Posterior cingulate gyrus (tissue), 11 donors: Measurements from ENCODE around the gene PLA2G4A.

Source experiments
- DNase-seq, 10 donors: peaks; one replicate each; pipeline versions ENCODE4 v3.0.0 to v3.0.0-alpha.2; 2020 to 2021; ENCODE audit warnings: mixed read lengths in 3 of 10
- intact Hi-C: fragments of 100-400 bp; cut with DNase I; formaldehyde crosslinking; loops from one replicate; pipeline ENCODE4 v1.15.1; 2023

Gene PLA2G4A

DNA sequence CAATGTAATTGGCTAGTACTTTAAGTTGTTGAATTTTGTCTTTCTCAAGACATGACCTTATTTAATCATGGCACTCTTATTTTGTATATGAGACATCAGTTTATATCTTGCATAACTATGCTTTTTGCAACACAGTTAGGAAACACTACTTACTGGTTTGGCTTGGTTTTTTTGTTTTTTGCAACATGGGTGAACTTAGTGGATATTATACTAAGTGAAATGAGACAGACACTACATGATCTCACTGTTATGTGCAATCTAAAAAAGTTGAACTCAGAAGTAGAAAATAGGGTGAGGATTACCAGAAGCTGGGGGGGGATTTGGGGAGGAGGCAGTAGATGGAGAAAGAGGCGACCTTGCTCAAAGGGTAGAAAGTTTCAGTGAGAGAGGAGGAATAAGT is 132.1 kb downstream of the PLA2G4A start:
- DNase-seq: no peak
- intact Hi-C loops: no loop called here

DNA sequence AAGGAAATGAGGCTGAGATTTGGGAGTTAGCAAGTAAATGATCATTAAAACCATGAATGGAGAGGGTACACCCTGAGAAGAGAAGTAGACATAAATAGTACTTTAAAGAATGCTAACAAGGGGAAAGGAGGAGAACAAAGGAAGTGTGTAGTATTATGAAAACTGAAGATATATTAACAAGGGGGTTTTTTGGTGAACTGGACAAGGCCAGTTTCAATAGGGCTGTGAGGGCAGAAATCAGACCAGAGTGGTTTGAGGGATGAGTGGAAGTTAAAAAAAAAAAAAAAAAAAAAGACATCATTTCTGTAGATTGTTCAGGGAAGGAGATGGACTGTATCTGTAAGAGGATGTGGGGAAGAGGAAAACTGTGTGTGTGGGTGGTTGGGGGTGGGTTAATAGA is 137.1 kb downstream of the PLA2G4A start:
- intact Hi-C loops: no loop called here
- no peak for DNase-seq

DNA sequence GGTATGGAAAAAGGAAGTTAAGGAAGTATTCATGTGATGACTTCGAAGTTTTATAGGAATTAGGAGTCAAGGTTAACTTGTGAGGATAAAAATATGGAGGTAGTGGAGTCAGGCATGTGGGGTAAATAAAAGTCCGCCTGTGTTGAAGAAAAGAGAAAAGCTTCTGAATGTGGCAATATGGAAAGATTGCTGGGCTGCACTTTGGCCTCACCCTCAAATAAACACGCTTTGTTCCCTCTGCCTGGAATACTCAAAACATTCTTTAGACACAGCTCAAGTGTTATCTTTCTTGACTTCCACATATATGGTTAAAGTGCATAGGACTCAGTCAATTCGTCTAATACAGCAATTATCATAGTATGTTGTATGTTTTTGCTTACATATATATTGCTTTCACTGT is 137.7 kb downstream of the PLA2G4A start:
- intact Hi-C loops: no loop called here
- no peak for DNase-seq

GRCh38 chr1:186967656-186968394 is 139.1 kb downstream of the PLA2G4A start:
- intact Hi-C loops: no loop called here
- no peak for DNase-seq

- intact Hi-C loops: no loop called here
Observed at GRCh38 chr1:186974774-186975181, 146.0 kb downstream of the PLA2G4A start.

GRCh38 chr1:186975220-186975619 is 146.5 kb downstream of the PLA2G4A start:
- no peak for DNase-seq
- intact Hi-C loops: no loop called here

More at GRCh38 chr1:186974774-186975181, 146.0 kb downstream of the PLA2G4A start:
- DNase-seq: no peak

- DNase-seq: no peak
- intact Hi-C loops: no loop called here
Observed at GRCh38 chr1:186976700-186977099, 148.0 kb downstream of the PLA2G4A start.

- DNase-seq: no peak
- intact Hi-C loops: no loop called here
Observed at GRCh38 chr1:186977266-186977957, 148.7 kb downstream of the PLA2G4A start.

GRCh38 chr1:186978596-186979556 is 150.1 kb downstream of the PLA2G4A start:
- DNase-seq: no peak
- intact Hi-C loops: no loop called here

DNA sequence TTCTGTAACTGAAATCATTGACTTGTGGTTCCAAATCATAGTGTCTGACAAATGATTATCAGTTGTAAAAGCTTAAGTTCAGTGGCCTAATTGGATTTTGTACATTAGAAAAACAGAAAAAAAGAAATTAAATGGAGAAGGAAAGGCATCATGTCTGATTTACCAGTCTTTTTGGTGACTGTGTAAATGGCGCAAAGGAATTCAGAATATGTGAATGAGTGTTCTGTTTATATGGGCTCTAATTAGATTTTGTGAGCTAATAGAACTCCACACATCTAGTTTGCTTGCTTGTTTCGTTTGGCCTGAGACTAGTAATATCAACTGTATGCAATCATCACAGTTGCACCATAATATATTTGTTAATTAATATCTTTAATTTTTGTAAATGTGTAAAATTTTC is 151.7 kb downstream of the PLA2G4A start:
- no peak for DNase-seq

DNA sequence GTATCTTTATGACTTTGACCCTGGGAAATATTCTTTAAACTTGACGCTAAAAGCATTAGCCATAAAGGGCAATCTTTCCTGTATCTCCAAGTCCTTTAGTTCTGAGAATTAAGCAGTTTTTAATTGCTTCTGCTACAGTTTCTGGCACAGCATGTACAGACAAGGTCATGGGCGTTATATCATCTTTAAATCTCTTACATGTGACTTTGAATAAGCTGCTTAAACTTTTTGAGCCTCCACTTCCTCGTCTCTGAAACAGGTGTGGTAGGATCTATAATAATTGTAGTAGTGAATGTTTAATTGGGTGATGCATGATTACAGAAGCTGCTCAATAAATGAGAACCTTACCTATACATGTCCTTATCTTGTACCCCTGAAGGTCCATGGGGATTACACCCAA is 153.4 kb downstream of the PLA2G4A start:
- no peak for DNase-seq
- intact Hi-C loops: loop anchor here (10.0 kb wide), 1 partner anchor 607 kb away; the partner anchor contains the start of genes ODR4 and TPR

More for the DNA sequence above, 151.7 kb downstream of the PLA2G4A start:
- intact Hi-C loops: loop anchor here (10.0 kb wide), 1 partner anchor 606 kb away; the partner anchor contains the start of genes ODR4 and TPR

- no peak for DNase-seq
- intact Hi-C loops: loop anchor here (10.0 kb wide), 1 partner anchor 609 kb away; the partner anchor contains the start of genes ODR4 and TPR
Observed at GRCh38 chr1:186983327-186983726, 154.6 kb downstream of the PLA2G4A start.

- no peak for DNase-seq
- intact Hi-C loops: loop anchor here (1.0 to 10.0 kb wide), 3 partner anchors 380 to 610 kb away; partner anchors contain the start of genes ODR4 and TPR
Observed at GRCh38 chr1:186984959-186985358, 156.2 kb downstream of the PLA2G4A start.

GRCh38 chr1:186985889-186986491 is 157.2 kb downstream of the PLA2G4A start:
- DNase-seq: no peak
- intact Hi-C loops: loop anchor here (1.0 to 10.0 kb wide), 4 partner anchors 381 to 611 kb away; partner anchors contain the start of genes ODR4 and TPR

DNA sequence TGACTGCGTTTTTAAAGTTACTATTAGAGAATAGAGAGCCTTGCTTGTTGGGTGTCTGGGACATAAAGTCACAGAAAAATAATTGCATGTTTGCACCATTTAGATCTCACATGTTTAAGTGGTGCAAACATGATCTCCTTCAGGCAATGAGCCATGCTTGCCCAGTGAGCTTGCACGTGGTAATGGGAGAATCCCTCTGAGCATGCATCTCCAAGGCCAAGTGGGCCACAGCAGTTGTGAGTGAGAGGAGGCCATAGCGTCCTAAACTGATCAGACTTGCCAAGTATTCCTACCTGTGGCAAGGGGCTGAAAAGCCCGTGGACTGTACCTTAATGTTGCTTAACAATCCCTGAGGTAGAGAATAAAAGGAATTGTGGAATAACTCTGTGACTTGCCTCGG is 158.3 kb downstream of the PLA2G4A start:
- peak in 1 of 10 donors; percentile 63 for DNase-seq
- intact Hi-C loops: loop anchor here (10.0 kb wide), 1 partner anchor 612 kb away; the partner anchor contains the start of genes ODR4 and TPR

DNA sequence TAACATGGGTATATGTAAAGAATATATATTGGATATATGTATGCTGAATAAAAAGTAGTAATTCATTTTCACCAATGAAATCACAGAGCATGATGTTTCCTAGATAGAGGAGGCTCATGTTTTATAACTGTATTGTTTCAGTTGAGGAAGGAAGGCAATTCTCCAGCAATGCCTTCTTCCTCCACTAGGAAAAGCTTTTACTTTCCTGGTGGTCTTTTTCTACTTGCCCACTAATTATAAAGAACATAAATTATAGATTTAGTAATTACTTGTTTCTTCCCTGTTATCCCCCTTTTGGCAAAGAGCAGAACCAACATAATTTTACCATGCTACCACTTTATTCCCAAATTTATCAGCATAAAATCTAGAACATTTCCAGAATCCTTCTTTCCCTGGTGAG is 159.0 kb downstream of the PLA2G4A start:
- DNase-seq: no peak
- intact Hi-C loops: loop anchor here (10.0 kb wide), 1 partner anchor 613 kb away; the partner anchor contains the start of genes ODR4 and TPR

DNA sequence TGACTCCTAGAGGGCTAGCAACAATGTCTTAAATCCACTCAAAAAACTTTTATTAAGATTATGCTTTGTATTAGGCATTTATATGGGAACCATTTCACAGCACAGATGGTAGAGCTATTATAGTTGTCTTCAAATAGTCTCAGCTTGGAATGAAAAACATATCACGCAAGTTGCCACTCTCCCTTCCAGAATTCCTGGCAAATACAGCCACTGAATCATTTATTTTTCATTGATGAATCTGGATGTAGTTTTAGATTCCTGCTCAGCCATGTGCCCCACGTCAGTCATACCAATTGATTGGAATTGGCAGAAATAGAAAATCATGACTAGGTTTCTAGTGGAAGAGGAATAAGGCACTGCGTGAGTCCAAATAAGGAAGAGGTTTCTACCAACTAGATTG is 165.2 kb downstream of the PLA2G4A start:
- no peak for DNase-seq
- intact Hi-C loops: no loop called here

DNA sequence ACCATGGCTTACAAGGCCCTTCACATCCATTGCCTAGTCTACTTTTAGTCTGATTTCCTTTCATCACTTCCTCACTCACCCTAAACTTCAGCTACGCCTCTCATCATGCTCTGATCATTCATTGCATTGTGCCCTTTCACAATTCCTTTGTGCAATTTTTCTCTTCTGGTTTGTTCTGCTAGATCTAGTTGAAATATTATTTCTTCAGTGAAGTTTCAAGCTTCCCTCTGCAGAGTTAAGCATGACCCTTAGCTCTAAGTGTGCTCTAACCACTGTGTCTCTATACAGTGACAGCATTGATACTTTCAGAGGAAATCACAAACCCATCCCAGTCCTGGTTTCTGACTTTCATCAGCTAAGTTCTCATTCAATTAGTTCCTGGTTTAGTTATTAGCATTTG is 166.1 kb downstream of the PLA2G4A start:
- DNase-seq: no peak
- intact Hi-C loops: no loop called here

- intact Hi-C loops: no loop called here
- DNase-seq: no peak
Observed at GRCh38 chr1:186996816-186997215, 168.1 kb downstream of the PLA2G4A start.

DNA sequence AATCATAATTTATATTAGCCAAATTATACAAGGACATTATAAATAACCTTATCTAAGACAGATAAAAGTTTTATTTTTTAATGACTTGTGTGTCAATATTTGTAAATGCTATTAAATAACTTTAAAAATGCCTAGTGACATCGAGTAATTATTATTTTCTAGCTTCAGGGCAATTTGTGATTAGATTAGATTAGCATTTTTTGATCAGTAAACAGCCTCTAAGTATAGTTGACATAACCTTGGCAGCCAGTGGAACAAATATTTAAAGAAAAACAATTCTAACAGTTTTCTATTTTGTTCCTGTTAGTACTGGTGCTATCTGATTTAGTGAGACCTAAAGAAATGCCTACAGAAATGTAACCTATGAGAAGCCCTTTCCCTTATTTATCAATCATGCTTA is 169.1 kb downstream of the PLA2G4A start:
- intact Hi-C loops: no loop called here
- no peak for DNase-seq
